ENCODE data around the gene PRRG1. TPM values are rescaled to one million over a fixed set of nuclear protein-coding genes. Genes with fewer than 3 reads are reported as not detected.

Gene PRRG1
- total RNA-seq, 1 experiment from 2014 or later, result 9.0 TPM

DNA sequence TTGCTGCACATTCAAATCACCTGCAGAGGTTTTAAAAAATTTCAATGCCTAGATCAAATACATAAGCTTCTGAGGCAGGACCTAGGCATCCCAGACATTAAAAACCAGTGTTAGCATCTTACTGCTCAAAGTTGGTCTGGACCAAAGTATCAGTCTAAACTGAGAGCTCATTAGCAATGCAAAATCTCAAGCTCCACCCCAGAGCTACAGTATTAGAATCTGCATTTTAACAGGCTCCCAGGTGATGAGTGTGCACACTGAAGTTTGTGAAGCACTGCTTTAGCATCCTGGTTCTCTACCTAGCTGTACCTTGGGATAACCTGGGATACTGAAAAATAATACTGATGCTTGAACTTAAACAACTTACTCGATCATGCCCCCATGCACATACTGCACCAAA is 96.0 kb downstream of the PRRG1 start:
- no peak overlapping the region for H3K4me2 ChIP-seq (ENCODE audit: insufficient read depth, insufficient read length, low read length)
- H3K14ac ChIP-seq (ENCODE audit: insufficient read depth, low read length), result no peak overlapping the region
- Mint-ChIP-seq H3K9me3 (peaks cover 50 to 68% of the 10 kb centered on the region in 2 experiments), H3K4me1 (peaks cover 5 to 8% of the 10 kb centered on the region in 2 experiments), H3K4me3 (no peak overlapping the region), H3K27ac (no peak overlapping the region; a peak in 1 of 7 replicates), H3K36me3 (ENCODE audit: insufficient read depth in 1 of 3, low read depth in 3 of 3) (peaks cover 18 to 53% (median 48%) of the 10 kb centered on the region in 3 experiments), H3K27me3 (ENCODE audit: low read depth) (no peaks in the 10 kb centered on the region)
- H4K5ac ChIP-seq (ENCODE audit: insufficient read length, low read depth, low read length), result no peak overlapping the region
- H2BK20ac ChIP-seq (ENCODE audit: low read depth, low read length, poor library complexity, severe bottlenecking), result no peak overlapping the region
- no peaks in the 10 kb centered on the region for H3K23me2 ChIP-seq (ENCODE audit: insufficient read length, low read depth, low read length, poor library complexity, severe bottlenecking)
- no peaks in the 10 kb centered on the region for H3K9me3 ChIP-seq (ENCODE audit: control insufficient read depth, low read depth, low read length)
- no peak overlapping the region for H4K8ac ChIP-seq (replicated peaks; ENCODE audit: insufficient read length, low read depth, low read length)
- WGBS (ENCODE audit: extremely low coverage, insufficient read length, low lambda C conversion rate), result no CpG with 5 or more reads among the region's 1 CpG
- H3K9ac ChIP-seq (ENCODE audit: extremely low read depth, insufficient read length, low read length), result no peak overlapping the region
- no peaks in the 10 kb centered on the region; the same call in 1 of the 2 replicates for H3K27me3 ChIP-seq (ENCODE audit: insufficient read depth, low read length)
- H2BK120ac ChIP-seq (ENCODE audit: low read depth, low read length, poor library complexity, severe bottlenecking), result no peak overlapping the region
- no peak overlapping the region for H3K18ac ChIP-seq (ENCODE audit: insufficient read length, low read depth, low read length)
- H3K4me1 ChIP-seq (ENCODE audit: insufficient read depth, low read length), result peaks cover 3% of the 10 kb centered on the region; the same call in 1 of the 2 replicates
- no peak overlapping the region for H4K91ac ChIP-seq (ENCODE audit: insufficient read length, low read depth, low read length)
- H2AFZ ChIP-seq (ENCODE audit: low read length), result no peak overlapping the region
- no peak for DNase-seq
- H2BK5ac ChIP-seq (ENCODE audit: insufficient read length, low read length), result no peak overlapping the region
- no peak overlapping the region for H3K4ac ChIP-seq (ENCODE audit: low read depth, low read length)
- no peak for TF ChIP-seq CTCF (conservative IDR thresholded peaks at IDR 0.05)
- no peaks in the 10 kb centered on the region for H4K20me1 ChIP-seq (ENCODE audit: control insufficient read depth, insufficient read depth, insufficient read length)
- H2BK12ac ChIP-seq (ENCODE audit: insufficient read length, low read depth, low read length), result no peak overlapping the region
- H3K56ac ChIP-seq (ENCODE audit: insufficient read length, low read depth, low read length), result no peak overlapping the region
- no peak overlapping the region for H2AK5ac ChIP-seq (ENCODE audit: insufficient read length, low read length)
- H3K79me1 ChIP-seq (ENCODE audit: insufficient read depth, low read depth, low read length, poor library complexity, severe bottlenecking), result no peaks in the 10 kb centered on the region
- H3K79me2 ChIP-seq (ENCODE audit: insufficient read depth, low read length), result no peaks in the 10 kb centered on the region
- H2BK15ac ChIP-seq (ENCODE audit: low read depth, low read length), result no peak overlapping the region
- no peak overlapping the region for H3T11ph ChIP-seq (ENCODE audit: low read length)
- H3K27ac ChIP-seq (ENCODE audit: insufficient read length, low read depth, low read length), result no peak overlapping the region
- H3K23ac ChIP-seq (ENCODE audit: insufficient read length, low read depth, low read length), result no peak overlapping the region
